Common myeloid progenitor, CD34-positive (primary cell): Measurements from ENCODE around the gene KRT86.
A peak's percentile ranks its signal among the peaks of the same experiment; 100 is the strongest.

Experiments
- CTCF ChIA-PET: fragments of 350-600 bp; sonication (Branson Sonifier 250); formaldehyde crosslinking; loops from one replicate; lab custom pipeline; 2021; ENCODE audit warnings: antibody characterized with exemption; lab: Charles Lee
- POLR2A ChIA-PET: fragments of 350-600 bp; sonication (Branson Sonifier 250); formaldehyde crosslinking; loops from one replicate; lab custom pipeline; 2021; ENCODE audit warnings: antibody characterized with exemption; lab: Charles Lee
- DNase-seq, 3 donors: peaks; one replicate each; pipeline versions ENCODE4 v3.0.0 to v3.0.0-alpha.2; 2013
- H3K27ac ChIP-seq, 2 experiments: 1 replicate in 1 of 2; 2 replicates in 1 of 2; pipeline ENCODE4 v1.7.0; 2013; ENCODE audit warnings: inconsistent platforms in 2 of 2, low read length in 2 of 2, mild to moderate bottlenecking in 2 of 2, low read depth in 1 of 2, moderate library complexity in 1 of 2; ENCODE audit not compliant: severe bottlenecking in 2 of 2, insufficient read depth in 1 of 2, poor library complexity in 1 of 2
- H3K27me3 ChIP-seq, 5 experiments: replicated peaks in 2 of 5; 1 replicate in 3 of 5; 2 replicates in 2 of 5; pipeline versions ENCODE4 v1.6.1 to v1.7.0; 2013; ENCODE audit warnings: low read length in 4 of 5, mild to moderate bottlenecking in 2 of 5, moderate library complexity in 2 of 5, inconsistent platforms in 1 of 5; ENCODE audit not compliant: insufficient read depth in 5 of 5, control insufficient read depth in 4 of 5
- H3K36me3 ChIP-seq, 4 experiments: 1 replicate in 2 of 4; 2 replicates in 2 of 4; pipeline versions ENCODE4 v1.6.1 to v1.7.0; 2013; ENCODE audit warnings: low read length in 3 of 4, control low read depth in 1 of 4, mild to moderate bottlenecking in 1 of 4; ENCODE audit not compliant: control insufficient read depth in 4 of 4, insufficient read depth in 4 of 4
- H3K4me1 ChIP-seq, 4 experiments: 1 replicate in 3 of 4; 2 replicates in 1 of 4; pipeline versions ENCODE4 v1.6.1 to v1.7.1; 2013; ENCODE audit warnings: low read length in 3 of 4, mild to moderate bottlenecking in 3 of 4, control low read depth in 1 of 4, inconsistent platforms in 1 of 4, moderate library complexity in 1 of 4; ENCODE audit not compliant: control insufficient read depth in 4 of 4, insufficient read depth in 4 of 4; ENCODE audit errors: control extremely low read depth in 1 of 4
- H3K4me3 ChIP-seq, 7 experiments: 1 replicate in 4 of 7; 2 replicates in 3 of 7; pipeline versions ENCODE4 v1.5.1 to v1.7.0; 2013; ENCODE audit warnings: mild to moderate bottlenecking in 7 of 7, low read length in 6 of 7, moderate library complexity in 6 of 7, inconsistent platforms in 2 of 7, low read depth in 2 of 7, control low read depth in 1 of 7; ENCODE audit not compliant: insufficient read depth in 4 of 7, control insufficient read depth in 1 of 7; ENCODE audit errors: extremely low read depth in 1 of 7
- H3K9me3 ChIP-seq, 5 experiments: 1 replicate in 4 of 5; 2 replicates in 1 of 5; pipeline versions ENCODE4 v1.6.1 to v1.7.1; 2013; ENCODE audit warnings: low read length in 4 of 5, mild to moderate bottlenecking in 2 of 5, inconsistent platforms in 1 of 5, low read depth in 1 of 5, moderate library complexity in 1 of 5; ENCODE audit not compliant: control insufficient read depth in 4 of 5, insufficient read depth in 2 of 5; ENCODE audit errors: control extremely low read depth in 1 of 5
- WGBS: methylation state at CpG from one replicate; pipeline ENCODE4 v1.1.5; 2013; ENCODE audit not compliant: insufficient coverage; 5-methylcytosine and 5-hydroxymethylcytosine counted together

The KRT86 gene

DNA sequence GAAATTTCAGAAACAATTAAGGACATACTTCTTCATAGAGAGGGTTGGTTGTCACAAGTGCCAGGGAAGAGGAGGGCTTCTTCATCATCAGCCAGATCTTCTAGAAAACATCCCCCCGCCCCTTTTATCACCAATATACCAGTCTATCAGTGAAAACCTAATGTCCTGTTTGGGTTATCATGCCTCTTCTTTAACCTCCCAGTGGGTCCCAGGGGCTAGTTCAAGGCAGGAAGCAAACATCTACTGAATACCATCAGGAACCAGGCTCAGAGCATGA is 13.3 kb upstream of the KRT86 start:
- no peak for DNase-seq

DNA sequence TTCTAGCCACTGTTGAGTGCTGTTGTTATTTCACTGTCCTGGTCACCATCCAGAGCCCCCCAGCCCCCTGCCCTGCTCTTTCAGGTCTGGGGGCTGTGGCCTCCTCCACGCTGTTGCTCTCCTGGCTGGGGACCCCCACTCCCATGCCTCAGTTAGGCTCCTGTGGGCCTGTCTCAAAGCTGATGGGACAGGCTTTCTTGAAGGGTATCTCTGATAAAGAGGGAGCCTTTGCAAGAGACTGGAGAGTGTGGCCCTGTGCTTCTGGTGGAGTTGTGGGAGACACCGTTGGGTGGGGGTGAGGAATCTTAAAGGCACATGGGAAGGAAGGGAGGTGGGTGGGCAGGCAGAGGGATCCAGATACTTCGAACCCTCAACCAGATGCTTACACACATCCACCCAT is 12.2 kb upstream of the KRT86 start:
- Histone ChIP-seq H3K27ac (no peak overlapping the region), H3K36me3 (no peaks in the 10 kb centered on the region), H3K27me3 (peaks cover 3 to 46% (median 28%) of the 10 kb centered on the region in 5 experiments), H3K9me3 (peaks cover 0 to 6% (median 0%) of the 10 kb centered on the region in 5 experiments), H3K4me1 (peaks cover 13 to 40% (median 36%) of the 10 kb centered on the region in 4 experiments), H3K4me3 (no peak overlapping the region)
- POLR2A ChIA-PET, result no interaction called here
- CTCF ChIA-PET, result interaction anchor here (1.5 to 11.4 kb wide), 2 partner anchors 16 to 65 kb away, joined by 4 to 133 read pairs; partner anchors contain the start of gene KRT86
- WGBS, result 100% methylated on average over 1 of the region's 3 CpGs
- DNase-seq, result no peak

More for the DNA sequence above, 13.3 kb upstream of the KRT86 start:
- peak overlapping the region in 1 of 7 experiments; percentile 34 for H3K4me3 ChIP-seq
- POLR2A ChIA-PET, result no interaction called here
- CTCF ChIA-PET, result interaction anchor here (1.6 to 11.4 kb wide), 3 partner anchors 13 to 51 kb away, joined by 3 to 133 read pairs (median 6); partner anchors contain the start of gene KRT86
- H3K27ac ChIP-seq, result no peak overlapping the region
- peaks cover 0 to 6% (median 0%) of the 10 kb centered on the region in 5 experiments for H3K9me3 ChIP-seq
- WGBS, result 100% methylated on average over 1 of the region's 1 CpG
- peaks cover 13 to 44% (median 36%) of the 10 kb centered on the region in 4 experiments for H3K4me1 ChIP-seq
- H3K27me3 ChIP-seq, result peaks cover 3 to 52% (median 39%) of the 10 kb centered on the region in 5 experiments
- no peaks in the 10 kb centered on the region for H3K36me3 ChIP-seq

DNA sequence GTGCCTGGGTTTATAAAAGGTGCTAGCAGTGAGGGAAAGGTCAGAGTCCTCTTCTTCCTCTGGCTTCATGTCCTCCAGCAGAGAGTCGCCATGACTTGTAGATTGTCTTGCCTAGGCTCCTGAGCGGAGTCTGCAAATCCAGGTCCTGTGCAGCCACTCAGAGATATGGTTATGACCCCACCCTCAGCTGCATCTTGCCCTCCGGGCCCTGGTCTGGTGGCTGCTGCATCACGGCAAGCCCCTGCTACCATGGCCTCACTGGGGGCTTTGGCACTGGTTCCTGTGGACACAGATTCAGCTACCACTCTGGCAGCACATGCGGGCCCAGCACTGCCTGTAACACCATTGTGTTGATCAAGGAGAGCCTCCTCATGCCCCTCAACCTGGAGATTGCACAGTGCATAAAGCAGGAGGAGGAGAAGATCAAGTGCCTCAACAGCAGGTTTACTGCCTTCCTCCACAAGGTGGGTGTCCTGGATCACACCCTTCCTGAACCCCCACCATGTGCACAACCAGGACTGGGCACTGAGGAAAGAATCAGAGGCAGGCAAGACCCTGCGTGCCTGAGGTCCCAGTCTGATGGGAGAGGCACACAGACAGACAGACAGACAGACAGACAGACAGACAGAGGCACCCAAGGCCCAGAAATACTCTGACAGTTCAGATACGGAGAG is 10.5 kb upstream of the KRT86 start:
- peaks cover 0 to 6% (median 0%) of the 10 kb centered on the region in 5 experiments for H3K9me3 ChIP-seq
- ChIA-PET CTCF (interaction anchor here (0.6 to 11.4 kb wide), 7 partner anchors 13 to 1689 kb away, joined by 3 to 133 read pairs (median 4); partner anchors contain the start of gene KRT86), POLR2A (no interaction called here)

DNA sequence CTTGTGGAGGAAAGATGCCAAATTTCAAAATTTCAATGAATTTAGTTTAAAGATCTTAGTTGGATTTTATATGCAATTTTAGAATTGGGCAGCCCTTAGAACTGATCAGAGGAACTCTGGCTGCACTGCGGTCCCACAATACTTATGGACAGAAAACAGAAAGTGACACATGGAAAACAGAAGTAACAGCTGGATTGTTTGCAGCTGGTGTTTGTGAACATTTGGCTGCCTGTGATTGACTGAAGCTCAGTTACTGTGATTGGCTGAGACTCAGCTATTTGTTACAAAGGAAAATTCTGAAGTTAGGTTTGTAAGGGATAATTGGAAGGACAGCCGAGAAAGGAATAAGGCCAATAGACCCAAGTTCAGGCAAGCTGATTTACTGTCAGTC is 10.0 kb upstream of the KRT86 start:
- H3K4me3 ChIP-seq, result no peak overlapping the region
- H3K4me1 ChIP-seq, result peaks cover 13 to 24% (median 21%) of the 10 kb centered on the region in 4 experiments
- peaks cover 0 to 28% (median 19%) of the 10 kb centered on the region in 5 experiments for H3K27me3 ChIP-seq
- WGBS, result 100% methylated on average over 2 of the region's 2 CpGs
- ChIA-PET POLR2A (no interaction called here), CTCF (interaction anchor here (0.6 to 11.4 kb wide), 8 partner anchors 13 to 1689 kb away, joined by 3 to 133 read pairs (median 5); partner anchors contain the start of gene KRT86)
- DNase-seq, result no peak
- H3K36me3 ChIP-seq, result no peaks in the 10 kb centered on the region
- no peak overlapping the region for H3K27ac ChIP-seq
- peaks cover 0 to 6% (median 0%) of the 10 kb centered on the region in 5 experiments for H3K9me3 ChIP-seq

More for the DNA sequence above, 10.5 kb upstream of the KRT86 start:
- H3K27ac ChIP-seq, result no peak overlapping the region
- no peak for DNase-seq
- H3K4me3 ChIP-seq, result no peak overlapping the region
- 96% methylated on average over 5 of the region's 7 CpGs for WGBS
- H3K36me3 ChIP-seq, result no peaks in the 10 kb centered on the region
- peaks cover 0 to 31% (median 23%) of the 10 kb centered on the region in 5 experiments for H3K27me3 ChIP-seq
- H3K4me1 ChIP-seq, result peaks cover 13 to 29% (median 26%) of the 10 kb centered on the region in 4 experiments

DNA sequence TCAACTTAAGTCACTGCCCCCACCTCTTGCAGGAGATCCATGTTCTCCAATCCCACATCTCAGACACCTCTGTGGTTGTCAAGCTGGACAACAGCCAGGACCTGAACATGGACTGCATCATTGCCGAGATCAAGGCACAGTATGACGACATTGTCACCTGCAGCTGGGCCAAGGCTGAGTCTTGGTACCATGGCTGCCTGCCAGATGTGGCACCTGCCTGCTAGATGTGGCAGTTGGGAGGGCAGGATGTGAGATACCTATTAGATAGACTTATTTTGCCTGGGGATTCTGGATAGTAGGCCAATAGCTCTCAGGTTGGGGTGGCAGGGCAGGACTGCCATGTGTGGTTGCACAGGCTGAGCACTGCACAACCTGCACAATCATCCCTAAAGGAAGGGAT is 7.9 kb upstream of the KRT86 start:
- Histone ChIP-seq H3K4me3 (no peak overlapping the region), H3K9me3 (peaks cover 0 to 6% (median 0%) of the 10 kb centered on the region in 5 experiments), H3K36me3 (no peaks in the 10 kb centered on the region), H3K27me3 (peaks cover 0 to 25% (median 16%) of the 10 kb centered on the region in 5 experiments), H3K27ac (no peak overlapping the region), H3K4me1 (peaks cover 0 to 3% (median under 1%) of the 10 kb centered on the region in 4 experiments)
- ChIA-PET CTCF (interaction anchor here (1.0 to 11.4 kb wide), 10 partner anchors 10 to 112 kb away, joined by 3 to 133 read pairs (median 4); partner anchors contain the start of genes KRT83 and KRT86), POLR2A (no interaction called here)
- no peak for DNase-seq
- 100% methylated on average over 2 of the region's 2 CpGs for WGBS

GRCh38 chr12:52267266-52267665 is 7.2 kb upstream of the KRT86 start:
- DNase-seq, result no peak
- peaks cover 0 to 20% (median 11%) of the 10 kb centered on the region in 5 experiments for H3K27me3 ChIP-seq
- H3K9me3 ChIP-seq, result peaks cover 0 to 6% (median 0%) of the 10 kb centered on the region in 5 experiments
- no peaks in the 10 kb centered on the region for H3K36me3 ChIP-seq
- WGBS, result 63% methylated on average over 3 of the region's 3 CpGs
- ChIA-PET POLR2A (no interaction called here), CTCF (interaction anchor here (1.1 to 11.4 kb wide), 8 partner anchors 10 to 112 kb away, joined by 3 to 133 read pairs (median 4); partner anchors contain the start of genes KRT83 and KRT86)
- H3K4me1 ChIP-seq, result no peaks in the 10 kb centered on the region
- H3K4me3 ChIP-seq, result no peak overlapping the region
- no peak overlapping the region for H3K27ac ChIP-seq

DNA sequence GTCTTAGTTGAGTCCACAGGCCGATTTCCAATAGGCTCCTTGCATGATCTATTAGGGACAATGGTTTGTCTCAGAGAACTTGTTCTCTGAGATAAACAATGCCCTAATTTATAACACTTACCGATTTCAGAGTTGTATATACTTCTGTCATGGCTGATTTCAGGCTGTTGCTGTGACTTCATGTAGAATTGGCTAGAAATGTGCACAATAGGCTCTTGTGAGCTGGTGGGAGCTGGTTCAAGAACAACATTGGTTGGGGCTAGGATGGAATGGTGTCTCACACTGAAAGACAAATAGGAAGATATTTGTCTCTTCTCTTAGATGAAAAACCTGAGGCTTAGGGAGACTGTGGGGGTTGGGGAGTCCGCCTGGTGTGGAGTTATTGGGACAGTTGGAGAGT is 6.7 kb upstream of the KRT86 start:
- POLR2A ChIA-PET, result no interaction called here
- Histone ChIP-seq H3K9me3 (peaks cover 0 to 2% (median 0%) of the 10 kb centered on the region in 5 experiments), H3K27ac (no peak overlapping the region), H3K4me3 (no peak overlapping the region), H3K4me1 (no peaks in the 10 kb centered on the region), H3K36me3 (no peaks in the 10 kb centered on the region), H3K27me3 (peaks cover 0 to 17% (median 9%) of the 10 kb centered on the region in 5 experiments)
- 100% methylated on average over 2 of the region's 3 CpGs for WGBS
- CTCF ChIA-PET, result interaction anchor here (1.0 to 11.4 kb wide), 6 partner anchors 10 to 111 kb away, joined by 3 to 133 read pairs (median 4); partner anchors contain the start of gene KRT86
- no peak for DNase-seq
